HepG2 (cell line): Measurements from ENCODE around the gene SFT2D1. TPM values are rescaled to one million over a fixed set of nuclear protein-coding genes. Genes with fewer than 3 reads are reported as not detected.

Experiments used
- ARID2 ChIP-seq: sonication (generic); formaldehyde crosslinking; IDR thresholded peaks from 2 replicates; pipeline ENCODE4 v1.8.1; 2022; ENCODE audit warnings: mild to moderate bottlenecking, missing genetic modification reagents, borderline replicate concordance
- BCLAF1 ChIP-seq: fragments of 450-650 bp; IDR thresholded peaks from 2 replicates; pipeline ENCODE4 v1.6.1; 2017; ENCODE audit warnings: mild to moderate bottlenecking
- CEBPG ChIP-seq: IDR thresholded peaks from 2 replicates; pipeline ENCODE4 v1.6.1; 2016
- E2F1 ChIP-seq: sonication (generic); formaldehyde crosslinking; IDR thresholded peaks from 2 replicates; pipeline ENCODE4 v1.5.0; 2020; ENCODE audit warnings: missing genetic modification reagents
- JUNB ChIP-seq: sonication (generic); formaldehyde crosslinking; IDR thresholded peaks from 2 replicates; pipeline ENCODE4 v1.8.0; 2022; ENCODE audit warnings: missing genetic modification reagents, mild to moderate bottlenecking, borderline replicate concordance
- MAFK ChIP-seq, 2 experiments: IDR thresholded peaks in 1 of 2; conservative IDR thresholded peaks in 1 of 2; 2 replicates each; pipeline ENCODE4 v1.6.1; 2011; ENCODE audit warnings: improper control_type of control experiment in 2 of 2, low read length in 2 of 2
- MED1 ChIP-seq: sonication (generic); formaldehyde crosslinking; IDR thresholded peaks from 2 replicates; pipeline ENCODE4 v1.4.0; 2020; ENCODE audit warnings: missing genetic modification reagents
- MTA1 ChIP-seq: sonication (generic); formaldehyde crosslinking; IDR thresholded peaks from 2 replicates; pipeline ENCODE4 v1.4.0; 2020; ENCODE audit warnings: missing genetic modification reagents, mild to moderate bottlenecking, borderline replicate concordance
- NBN ChIP-seq: fragments of 450-650 bp; conservative IDR thresholded peaks from 2 replicates; pipeline ENCODE4 v1.6.1; 2017
- NFE2L2 ChIP-seq: fragments of 150-350 bp; IDR thresholded peaks from 2 replicates; pipeline ENCODE4 v1.6.1; 2014; ENCODE audit warnings: low read length
- NFRKB ChIP-seq: fragments of 450-650 bp; IDR thresholded peaks from 2 replicates; pipeline ENCODE4 v1.6.1; 2017
- NRL ChIP-seq: sonication (generic); formaldehyde crosslinking; IDR thresholded peaks from 2 replicates; pipeline ENCODE4 v1.5.0; 2020; ENCODE audit warnings: missing genetic modification reagents, mild to moderate bottlenecking, moderate library complexity, borderline replicate concordance
- PBX2 ChIP-seq: IDR thresholded peaks from 2 replicates; pipeline ENCODE4 v1.6.1; 2016; ENCODE audit warnings: control low read depth
- PRMT3 ChIP-seq: sonication (generic); formaldehyde crosslinking; IDR thresholded peaks from 2 replicates; pipeline ENCODE4 v1.8.1; 2022; ENCODE audit warnings: low read depth, mild to moderate bottlenecking, moderate library complexity, missing genetic modification reagents, borderline replicate concordance
- RAD51 ChIP-seq: fragments of 450-650 bp; IDR thresholded peaks from 2 replicates; pipeline ENCODE4 v1.6.1; 2016; ENCODE audit warnings: borderline replicate concordance
- RARA ChIP-seq: IDR thresholded peaks from 2 replicates; pipeline ENCODE4 v1.6.1; 2016; ENCODE audit warnings: missing genetic modification reagents, missing compliant biosample characterization
- RCOR2 ChIP-seq: IDR thresholded peaks from 2 replicates; pipeline ENCODE4 v1.6.1; 2016; ENCODE audit warnings: missing biosample characterization, missing genetic modification reagents
- STAT5B ChIP-seq: sonication (generic); formaldehyde crosslinking; IDR thresholded peaks from 2 replicates; pipeline ENCODE4 v1.4.0; 2020; ENCODE audit warnings: missing genetic modification reagents
- SUZ12 ChIP-seq: fragments of 150-350 bp; IDR thresholded peaks from 2 replicates; pipeline ENCODE4 v1.6.1; 2014; ENCODE audit warnings: low read depth, low read length
- TBX3 ChIP-seq: fragments of 450-650 bp; IDR thresholded peaks from 2 replicates; pipeline ENCODE4 v1.6.1; 2017; ENCODE audit warnings: antibody characterized with exemption, mild to moderate bottlenecking, inconsistent platforms, borderline replicate concordance
- ZNF180 ChIP-seq: sonication (generic); formaldehyde crosslinking; IDR thresholded peaks from 2 replicates; pipeline ENCODE4 v1.4.0; 2020; ENCODE audit warnings: low read depth, missing genetic modification reagents, borderline replicate concordance
- ZNF280B ChIP-seq: sonication (generic); formaldehyde crosslinking; IDR thresholded peaks from 2 replicates; pipeline ENCODE4 v1.5.0; 2020; ENCODE audit warnings: missing genetic modification reagents, mild to moderate bottlenecking, borderline replicate concordance
- ZNF674 ChIP-seq: sonication (generic); formaldehyde crosslinking; IDR thresholded peaks from 2 replicates; pipeline ENCODE4 v1.5.0; 2020; ENCODE audit warnings: low read depth, mild to moderate bottlenecking, missing genetic modification reagents
- ZNF816 ChIP-seq: sonication (generic); formaldehyde crosslinking; IDR thresholded peaks from 2 replicates; pipeline ENCODE4 v1.8.0; 2022; ENCODE audit warnings: missing genetic modification reagents, mild to moderate bottlenecking, borderline replicate concordance
- polyA plus RNA-seq, 8 experiments: library from polyadenylated mRNA; depleted of rRNA in 3 of 8; stranded (reverse) in 7 of 8; unstranded in 1 of 8; fragments of >200 nt; fragmentation: Illumina TruSeq in 4 of 8; extraction: Trizol in 4 of 8; gene quantifications; 2 replicates each; pipeline versions ENCODE4 v1.2.1 to v1.2.3, GENCODE V29; 2011 to 2016; ENCODE audit warnings: low read depth in 4 of 8, missing spikeins in 1 of 8, mixed read lengths in 1 of 8; ENCODE audit not compliant: insufficient read depth in 1 of 8
- total RNA-seq, 5 experiments: library from RNA; depleted of rRNA; stranded (reverse); fragments of >200 nt; fragmentation: Illumina TruSeq; extraction: Trizol; gene quantifications; 2 replicates each; pipeline ENCODE4 v1.2.3, GENCODE V29; 2016; ENCODE audit warnings: low read depth in 1 of 5

The SFT2D1 gene
- total and polyA plus RNA-seq, 2 of the 13 experiments (the other 11 are each of a cell fraction or from before 2014, with no cell fraction given): 115 to 147 TPM

- TF ChIP-seq BCLAF1 (no peak), ZNF280B (CRISPR knock-in tag) (no peak), NFRKB (no peak), RAD51 (no peak), CEBPG (peak; percentile 36; the same call in 1 of the 2 replicates), STAT5B (CRISPR knock-in tag) (no peak), ZNF674 (CRISPR knock-in tag) (no peak), E2F1 (CRISPR knock-in tag) (peak; percentile 59; the same call in 1 of the 2 replicates), NRL (CRISPR knock-in tag) (no peak; the same call in 1 of the 2 replicates), ZNF816 (CRISPR knock-in tag) (peak; percentile 63; the same call in 1 of the 2 replicates), RARA (CRISPR knock-in tag) (peak; percentile 45), JUNB (no peak), ARID2 (CRISPR knock-in tag) (peak; percentile 26; the same call in 1 of the 2 replicates), ZNF180 (no peak), MED1 (CRISPR knock-in tag) (peak; percentile 74), PBX2 (CRISPR knock-in tag) (no peak), TBX3 (no peak), NBN (no peak), RCOR2 (no peak), MAFK (conservative IDR thresholded peaks at IDR 0.05 in 1 of 2, IDR thresholded peaks at IDR 0.05 in 1 of 2; ENCODE audit: low read length in 2 of 2) (no peak), NFE2L2 (no peak), PRMT3 (CRISPR knock-in tag) (no peak), MTA1 (CRISPR knock-in tag) (peak; percentile 50; the same call in 1 of the 2 replicates), SUZ12 (no peak)
These were observed 39.6 kb upstream of the SFT2D1 start (continued) for GRCh38 chr6:166381733-166382499.
